IPS-NIHi7 (cell line): ENCODE data around the gene RHBDL3.
A peak's percentile ranks its signal among the peaks of the same experiment; 100 is the strongest.
"Not testable (repeated sequence)": the region's sequence is repeated elsewhere in the genome, so short reads cannot be mapped to it uniquely, and the experiment has no call there.

ENCODE experiments used
- DNase-seq: peaks from one replicate; pipeline ENCODE4 v3.0.0; 2012; ENCODE audit warnings: mixed read lengths; ENCODE audit errors: extremely low spot score

Gene RHBDL3

DNA sequence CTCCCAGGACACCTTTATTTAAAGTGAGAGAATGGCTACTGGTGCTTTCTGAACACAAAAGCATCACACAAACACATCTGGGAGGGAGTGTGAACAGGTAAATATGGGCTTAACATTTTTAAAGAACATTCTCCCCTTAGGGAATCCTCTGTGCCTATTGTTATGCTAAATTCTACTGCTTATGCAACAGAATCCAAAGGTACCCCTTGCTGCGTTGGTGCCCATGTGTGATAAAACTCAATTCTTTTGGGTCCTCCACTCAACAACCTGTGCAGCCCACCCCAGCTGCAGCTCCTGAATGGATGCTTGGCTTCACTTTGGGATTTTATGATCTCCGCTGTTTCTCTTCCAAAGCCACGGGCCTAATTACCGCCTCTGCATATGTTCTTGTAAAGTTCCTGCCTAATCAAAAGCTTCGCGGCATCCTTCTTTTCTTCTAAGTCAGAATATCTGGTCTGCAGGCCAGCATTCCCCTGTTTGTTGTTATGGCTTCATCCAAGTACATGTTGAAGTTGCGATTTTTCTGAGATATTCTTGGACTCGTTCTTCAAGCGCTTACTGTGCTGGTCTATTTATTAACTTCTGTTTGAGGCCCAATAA, 23.9 kb downstream of the RHBDL3 start:
- no peak for DNase-seq

DNA sequence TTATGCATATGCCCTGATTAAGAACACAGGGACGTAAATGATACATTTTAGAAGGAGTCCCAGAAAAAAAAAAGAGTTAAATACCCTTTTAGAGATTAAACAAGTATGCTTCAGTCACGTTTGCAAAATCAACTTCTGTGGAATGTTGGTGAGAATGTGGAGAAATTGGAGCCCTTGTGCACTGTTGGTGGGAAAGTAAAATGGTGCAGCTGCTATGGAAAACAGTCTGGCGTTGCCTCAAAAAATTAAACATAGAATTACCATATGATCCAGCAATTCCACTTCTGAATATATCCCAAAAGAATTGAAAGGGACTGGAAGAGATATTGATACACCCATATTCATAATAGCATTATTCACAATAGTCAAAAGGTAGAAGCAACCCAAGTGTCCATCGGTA, 26.5 kb downstream of the RHBDL3 start:
- DNase-seq = no peak

DNA sequence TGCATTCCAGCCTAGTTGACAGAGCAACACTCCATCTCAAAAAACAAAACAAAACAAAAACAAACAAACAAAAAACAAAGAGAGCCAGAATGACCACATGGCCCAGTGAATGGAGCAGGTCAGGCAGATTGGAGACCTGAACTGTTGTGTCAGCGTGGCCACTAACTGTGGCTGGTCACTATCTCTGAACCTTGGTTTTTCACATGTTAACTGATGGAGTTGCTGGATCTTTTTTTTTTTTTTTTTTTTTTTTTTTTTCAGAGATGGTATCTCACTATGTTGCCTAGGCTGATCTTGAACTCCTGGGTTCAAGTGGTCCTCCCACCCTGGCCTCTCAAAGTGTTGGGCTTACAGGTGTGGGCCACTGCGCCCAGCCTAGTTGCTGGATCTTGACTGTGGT, 31.8 kb downstream of the RHBDL3 start:
- DNase-seq = no peak

DNA sequence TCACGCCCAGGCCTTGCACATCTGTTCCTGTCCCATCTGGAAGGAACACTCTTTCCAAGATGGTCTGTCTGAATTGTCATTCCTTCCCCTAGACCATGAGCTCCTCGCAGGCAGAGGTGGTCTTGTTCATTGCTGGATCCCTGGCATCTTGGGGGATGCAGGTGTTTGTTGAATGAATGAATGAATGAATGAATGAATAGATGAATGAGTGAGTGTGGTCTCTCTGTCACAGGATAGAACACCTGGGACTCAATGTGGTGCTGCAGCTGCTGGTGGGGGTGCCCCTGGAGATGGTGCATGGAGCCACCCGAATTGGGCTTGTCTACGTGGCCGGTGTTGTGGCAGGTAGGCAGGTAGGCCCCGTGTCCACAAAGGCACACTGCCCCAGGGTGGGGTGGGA, 32.2 kb downstream of the RHBDL3 start:
- DNase-seq = no peak

DNA sequence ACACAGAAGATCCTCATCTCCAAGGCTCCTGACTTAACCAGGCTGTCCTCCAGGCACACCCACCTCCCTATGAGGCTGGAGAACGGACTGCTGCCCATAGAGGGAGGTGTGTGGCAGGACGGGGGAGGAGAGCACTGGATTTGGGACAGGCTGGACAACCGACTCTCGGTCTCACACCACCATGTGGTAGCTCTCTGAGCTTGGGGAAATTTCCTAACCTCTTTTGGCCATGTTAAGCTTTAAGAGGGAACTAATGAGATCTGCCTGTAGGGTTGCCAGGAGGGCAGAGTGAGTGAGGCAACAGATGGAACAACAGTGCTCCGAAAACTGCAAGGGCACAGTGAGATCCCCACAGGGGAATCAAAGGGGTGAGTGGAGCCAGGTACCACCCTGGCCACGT, 32.7 kb downstream of the RHBDL3 start:
- no peak for DNase-seq

DNA sequence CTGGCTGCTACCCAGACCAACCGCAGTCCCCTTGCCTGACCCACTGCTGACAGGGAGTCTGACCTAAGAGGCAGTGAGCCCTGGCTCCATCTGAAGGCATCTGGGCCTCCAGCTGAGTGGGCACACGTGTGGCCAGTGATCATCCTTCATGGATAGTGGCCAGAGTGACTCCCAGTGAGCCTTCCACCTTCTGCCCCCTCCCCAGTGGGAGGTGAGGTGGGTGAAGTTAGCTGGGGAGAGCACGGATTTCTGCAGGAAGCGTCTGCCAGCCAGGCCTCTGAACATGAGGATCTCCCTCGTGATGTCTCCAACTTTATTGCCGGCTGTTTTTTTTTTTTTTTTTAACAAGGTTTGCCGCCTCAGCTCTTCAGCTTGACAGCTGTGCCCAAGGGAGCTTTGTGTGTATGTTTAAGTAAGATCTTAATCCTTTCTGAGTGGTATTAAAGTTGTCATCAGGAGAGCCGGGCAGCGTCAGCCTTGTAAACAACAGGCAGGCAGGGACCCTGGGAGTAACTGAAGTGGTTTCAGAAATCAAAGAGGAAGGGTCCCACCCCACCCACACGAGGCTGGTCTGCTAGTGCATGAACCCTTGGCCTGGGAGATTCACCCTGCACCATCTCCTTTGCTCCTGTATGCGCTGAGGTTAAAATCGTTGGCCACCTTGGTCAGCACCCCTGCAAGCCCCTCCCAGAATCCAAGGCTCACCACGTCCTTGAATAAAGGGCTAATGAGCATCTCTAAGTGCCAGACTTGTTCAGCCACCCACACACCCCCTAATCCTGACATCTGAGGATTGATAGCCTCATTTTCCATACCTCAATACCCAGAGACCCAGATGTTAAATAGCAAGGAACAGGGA, 33.3 kb downstream of the RHBDL3 start:
- DNase-seq = no peak

DNA sequence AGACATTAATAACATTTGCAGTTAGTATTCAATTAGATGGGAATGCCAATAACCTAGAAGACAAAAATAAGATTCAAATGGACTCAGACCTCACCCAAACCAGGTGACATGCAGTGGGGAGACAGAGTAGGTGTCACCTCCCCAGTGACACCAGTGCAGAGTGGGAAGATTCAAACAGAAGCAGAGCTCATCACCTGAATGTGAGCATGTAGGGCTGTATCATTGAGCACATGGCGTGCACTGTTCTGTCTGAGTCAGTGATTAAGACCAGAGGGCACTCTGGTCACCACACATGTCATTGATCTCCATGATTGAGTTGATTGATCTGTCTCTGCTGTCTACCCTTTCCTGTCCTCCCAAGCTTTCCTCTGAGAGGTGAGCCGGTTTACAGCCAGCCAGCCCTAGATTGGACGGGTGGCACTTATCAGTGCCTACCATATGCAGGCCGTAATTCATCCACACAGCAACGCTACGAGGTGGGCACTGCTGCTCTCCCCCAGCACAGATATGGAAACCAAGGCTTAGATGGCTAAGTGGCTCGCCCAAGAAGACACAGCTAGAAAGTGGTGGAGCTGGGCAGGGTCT, 34.0 kb downstream of the RHBDL3 start:
- DNase-seq = no peak

DNA sequence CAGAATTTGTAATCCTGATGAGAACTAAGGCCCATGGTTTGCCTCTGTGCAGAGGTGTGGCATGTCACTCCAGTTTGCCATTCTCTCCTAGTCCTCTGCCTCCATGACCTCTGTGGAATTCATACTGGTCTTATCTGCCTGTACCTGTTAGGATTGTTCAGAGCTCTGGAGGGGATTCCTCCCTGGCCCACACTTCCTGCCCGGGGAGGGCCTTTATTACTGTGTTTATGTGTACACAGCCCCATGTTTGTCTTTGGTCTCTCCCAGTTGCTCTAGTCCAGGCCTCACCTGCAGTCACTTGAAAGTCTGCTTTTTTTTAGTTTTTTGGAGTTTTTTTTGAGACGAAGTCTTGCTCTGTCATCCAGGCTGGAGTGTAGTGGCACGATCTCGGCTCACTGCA, 36.4 kb downstream of the RHBDL3 start:
- no peak for DNase-seq

DNA sequence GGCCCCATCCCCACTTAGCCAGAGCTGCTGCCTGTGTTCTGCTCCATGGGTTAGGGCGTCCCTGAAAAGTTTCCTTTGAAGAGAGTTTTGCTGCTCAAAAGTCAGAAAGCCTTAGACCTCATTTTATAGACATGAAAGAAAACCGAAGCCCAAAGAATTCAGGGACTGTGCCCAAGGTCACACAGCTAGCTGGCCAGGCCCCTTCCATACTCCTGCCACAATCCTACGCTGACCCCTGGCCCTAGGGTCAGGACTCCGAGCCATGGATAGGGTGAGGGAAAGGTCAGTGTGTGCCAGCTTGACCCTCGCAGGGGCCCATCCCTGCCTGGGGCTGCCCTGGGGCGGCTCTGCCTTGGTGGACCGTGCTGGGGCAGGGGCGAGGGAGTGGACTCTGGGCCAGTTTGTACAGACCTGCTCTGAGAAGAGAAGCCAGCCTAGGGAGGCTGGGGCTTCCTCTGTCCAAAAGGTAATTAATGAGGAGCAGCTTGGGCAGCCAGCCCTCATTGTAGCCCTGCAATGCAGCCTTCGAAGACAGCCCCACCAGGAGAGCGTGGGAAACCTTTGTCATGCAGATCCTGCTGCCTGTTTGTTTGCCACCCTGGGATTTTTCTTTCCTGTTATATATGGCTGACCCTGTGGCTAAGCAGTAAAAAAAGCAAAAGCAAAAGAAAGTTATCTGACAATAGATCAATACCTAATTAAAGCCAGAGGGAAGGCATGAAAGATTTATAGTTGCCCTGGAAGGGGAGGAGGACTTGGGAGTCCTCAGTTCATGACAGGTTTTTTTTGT, 37.4 kb downstream of the RHBDL3 start:
- DNase-seq = peak; percentile 73

DNA sequence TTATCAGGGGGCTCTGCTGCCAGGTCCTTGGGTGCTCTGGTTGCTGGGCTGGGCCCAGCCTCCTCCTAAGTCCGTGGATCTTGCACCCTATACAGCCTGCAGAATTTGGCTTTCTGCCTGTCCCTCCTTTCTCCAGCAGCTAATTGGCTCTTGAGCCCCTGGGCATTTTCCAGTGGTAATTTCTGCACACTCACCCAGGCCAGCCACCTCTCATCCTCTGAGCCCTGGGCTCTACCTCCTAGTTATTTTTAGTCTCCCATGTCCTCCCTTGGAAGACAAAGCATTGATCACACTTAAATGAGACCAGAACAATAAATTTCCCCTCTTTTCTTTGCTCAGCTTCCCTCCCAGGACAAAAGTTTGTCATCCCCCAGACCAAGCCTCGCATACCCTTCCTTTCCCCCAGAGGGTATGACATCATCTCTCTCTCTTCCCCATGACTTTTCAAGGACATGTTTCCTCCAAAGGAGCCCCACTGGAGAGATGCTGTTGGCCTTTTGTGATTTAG, 38.2 kb downstream of the RHBDL3 start:
- no peak for DNase-seq

DNA sequence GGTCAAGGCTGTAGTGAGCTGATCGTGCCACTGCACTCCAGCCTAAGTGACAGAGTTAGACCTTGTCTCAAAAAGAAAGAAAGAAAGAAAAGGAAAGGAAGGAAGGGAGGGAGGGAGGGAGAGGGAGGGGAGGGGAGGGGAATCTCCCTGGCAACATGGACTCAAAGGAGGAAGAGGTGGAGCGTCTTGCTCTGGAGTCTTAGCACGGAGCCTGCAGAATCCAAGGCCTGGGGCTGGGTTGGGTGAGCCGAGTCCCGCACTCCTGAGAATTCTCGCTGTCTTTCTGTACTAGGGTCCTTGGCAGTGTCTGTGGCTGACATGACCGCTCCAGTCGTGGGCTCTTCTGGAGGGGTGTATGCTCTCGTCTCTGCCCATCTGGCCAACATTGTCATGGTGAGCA, 39.4 kb downstream of the RHBDL3 start:
- no peak for DNase-seq

DNA sequence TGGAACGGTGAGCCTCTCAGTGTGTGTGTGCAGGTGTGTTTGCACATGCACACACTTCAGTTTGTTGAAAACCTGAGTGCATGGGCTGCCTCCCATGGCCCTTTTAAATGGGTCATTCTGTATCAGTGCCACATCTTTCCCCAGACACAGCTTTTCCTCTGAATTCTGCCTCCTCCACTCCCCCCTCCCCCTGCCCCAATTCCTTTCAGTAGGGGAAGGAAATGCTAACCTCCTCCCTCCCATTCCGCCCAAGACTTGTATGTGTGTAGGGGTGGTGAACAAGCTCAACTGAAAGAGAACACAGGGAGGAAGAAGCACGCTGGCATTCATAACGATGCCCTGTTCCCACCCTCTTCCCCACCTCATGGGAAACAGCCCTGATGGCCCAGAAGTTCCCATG, 42.0 kb downstream of the RHBDL3 start:
- no peak for DNase-seq

DNA sequence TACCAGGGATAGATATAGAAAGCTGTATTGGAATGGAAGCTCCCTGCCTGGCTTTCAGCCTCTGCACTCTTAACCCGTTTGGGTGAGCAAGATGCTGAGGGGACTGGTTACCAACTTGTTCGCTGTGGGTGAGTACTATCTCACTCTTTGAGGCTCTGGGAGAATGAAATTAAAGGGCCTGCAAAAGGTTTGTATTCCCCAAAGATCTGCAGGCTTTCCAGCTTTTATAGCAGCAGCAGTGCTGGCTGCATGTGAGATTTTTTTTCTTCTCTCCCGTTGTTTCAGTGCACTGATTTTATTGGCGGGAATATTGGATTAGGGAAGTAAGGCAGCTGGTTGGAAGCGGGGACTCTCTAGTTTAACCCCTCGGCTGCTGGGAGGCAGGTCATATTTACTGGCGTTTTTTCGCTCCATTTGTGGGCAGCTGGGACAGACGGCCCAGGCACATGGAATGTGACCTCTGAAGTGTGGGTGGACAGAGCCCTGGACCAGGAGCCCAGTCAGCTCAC, 45.5 kb downstream of the RHBDL3 start:
- no peak for DNase-seq

DNA sequence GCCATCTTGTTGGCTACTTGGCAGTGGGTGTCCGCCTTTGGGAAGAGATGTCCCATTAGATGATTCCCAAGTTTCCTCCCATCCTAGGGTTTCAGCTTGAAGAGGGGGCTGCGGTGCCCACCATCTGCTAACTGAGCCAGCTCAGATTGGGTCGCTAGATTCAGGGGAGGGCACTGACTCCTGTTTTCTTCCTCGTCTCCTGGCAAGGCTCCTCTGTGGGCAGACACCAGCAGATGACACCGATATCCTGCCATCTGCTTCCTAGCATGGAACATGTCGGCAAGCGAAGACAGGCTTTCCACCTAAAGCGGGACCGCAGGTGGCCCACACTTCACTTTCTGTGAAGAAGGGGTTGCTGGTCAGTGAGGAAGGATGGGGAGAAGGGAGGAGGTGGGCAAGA, 49.0 kb downstream of the RHBDL3 start:
- no peak for DNase-seq

DNA sequence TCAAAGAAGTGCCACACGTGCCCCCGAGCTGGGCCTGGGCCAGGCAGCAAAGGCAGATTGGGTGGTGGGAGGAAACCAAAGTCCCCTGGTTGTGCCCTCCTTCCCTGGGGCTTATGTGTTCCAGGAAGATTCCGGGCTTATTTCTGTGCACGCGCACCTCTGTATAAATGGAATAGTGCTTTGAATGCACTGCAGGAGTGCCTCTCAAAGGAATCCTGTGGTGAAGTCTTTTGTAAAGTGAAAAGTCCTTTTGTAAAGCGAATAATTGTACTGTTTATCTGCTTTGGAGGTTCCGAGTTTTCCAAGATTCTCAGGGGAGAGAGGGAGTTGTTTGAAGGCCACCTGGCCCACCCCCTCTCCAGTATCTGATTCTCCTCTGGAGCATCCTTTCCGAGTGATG, 49.5 kb downstream of the RHBDL3 start:
- no peak for DNase-seq

DNA sequence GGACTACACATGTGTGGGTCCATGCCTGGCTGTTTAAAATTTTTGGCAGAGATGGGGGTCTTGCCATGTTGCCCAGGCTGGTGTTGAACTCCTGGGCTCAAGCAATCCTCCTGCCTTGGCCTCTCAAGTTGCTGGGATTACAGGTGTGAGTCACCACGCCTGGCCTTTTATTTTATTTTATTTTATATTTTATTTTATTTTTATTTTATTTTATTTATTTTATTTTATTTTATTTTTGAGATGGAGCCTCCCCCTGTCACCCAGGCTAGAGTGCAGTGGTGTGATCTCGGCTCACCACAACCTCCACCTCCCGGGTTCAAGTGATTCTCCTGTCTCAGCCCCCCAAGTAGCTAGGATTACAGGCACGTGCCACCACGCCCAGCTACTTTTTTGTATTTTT, 51.0 kb downstream of the RHBDL3 start:
- DNase-seq = not testable (repeated sequence)

DNA sequence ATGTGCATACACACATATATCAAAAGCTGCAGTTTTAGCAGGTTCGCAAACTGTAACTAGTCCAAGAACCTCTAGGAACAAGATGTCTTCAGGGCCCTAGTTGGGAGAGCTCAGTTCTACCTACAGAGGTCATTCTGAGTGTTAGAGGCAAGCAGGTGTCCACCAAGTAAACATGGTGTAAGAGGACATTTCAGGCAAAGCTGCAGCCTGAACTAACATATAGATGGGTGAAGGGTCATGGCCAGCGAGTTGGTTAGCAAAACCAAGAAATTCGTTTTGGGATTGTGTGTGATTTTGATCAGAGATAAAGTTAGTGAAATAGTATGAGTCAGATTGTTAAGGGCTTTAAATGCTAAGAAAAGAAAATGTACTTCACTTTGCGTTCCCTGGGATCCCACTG, 51.7 kb downstream of the RHBDL3 start:
- no peak for DNase-seq

DNA sequence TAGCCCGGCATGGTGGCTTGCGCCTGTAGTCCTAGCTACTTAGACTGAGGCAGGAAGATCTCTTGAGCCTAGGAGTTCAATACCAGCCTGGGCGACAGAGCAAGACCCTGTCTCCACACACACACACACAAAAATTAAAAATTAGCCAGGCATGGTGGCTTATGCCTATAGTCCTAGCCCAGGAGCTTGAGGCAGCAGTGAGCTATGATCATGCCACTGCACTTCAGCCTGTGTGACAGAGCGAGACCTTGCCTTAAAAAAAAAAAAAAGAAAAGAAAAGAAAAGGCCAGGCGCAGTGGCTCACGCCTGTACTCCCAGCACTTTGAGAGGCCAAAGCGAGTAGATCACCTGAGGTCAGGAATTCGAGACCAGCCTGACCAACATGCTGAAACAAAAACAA, 52.4 kb downstream of the RHBDL3 start:
- DNase-seq = no peak

DNA sequence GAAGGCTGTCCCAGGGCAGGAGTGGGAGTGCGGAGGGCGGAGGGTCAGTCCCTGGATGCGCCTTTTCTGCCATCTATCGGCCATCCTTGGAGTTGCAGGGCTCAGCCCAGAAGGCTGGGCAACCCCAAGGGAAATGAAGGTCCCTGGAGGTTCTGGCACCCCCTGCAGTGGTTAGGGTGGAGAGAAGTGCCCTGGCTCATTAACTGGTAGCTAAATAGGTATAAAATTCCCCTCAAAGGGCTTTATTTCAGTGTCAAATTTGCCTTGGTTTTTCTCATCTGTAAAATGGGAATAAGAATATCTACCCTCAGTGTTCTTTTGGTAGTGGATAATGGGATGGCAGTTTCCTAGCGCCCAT, 53.9 kb downstream of the RHBDL3 start:
- DNase-seq = peak; percentile 94

DNA sequence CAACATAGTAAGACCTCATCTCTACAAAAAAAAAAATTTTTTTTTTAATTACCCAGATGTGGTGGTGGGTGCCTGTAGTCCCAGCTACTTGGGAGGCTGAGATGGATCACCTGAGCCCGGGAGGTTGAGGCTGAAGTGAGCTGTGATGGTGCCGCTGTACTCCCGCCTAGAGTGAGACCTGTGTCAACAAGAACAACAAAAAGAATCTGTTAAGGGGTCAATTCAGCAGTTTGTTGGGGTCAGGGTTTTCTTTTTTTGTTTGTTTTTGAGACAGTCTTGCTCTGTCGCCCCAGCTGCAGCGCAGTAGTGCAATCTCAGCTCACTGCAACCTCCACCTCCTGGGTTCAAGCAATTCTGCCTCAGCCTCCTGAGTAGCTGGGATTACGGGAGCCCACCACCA, 54.4 kb downstream of the RHBDL3 start:
- DNase-seq = not testable (repeated sequence)

DNA sequence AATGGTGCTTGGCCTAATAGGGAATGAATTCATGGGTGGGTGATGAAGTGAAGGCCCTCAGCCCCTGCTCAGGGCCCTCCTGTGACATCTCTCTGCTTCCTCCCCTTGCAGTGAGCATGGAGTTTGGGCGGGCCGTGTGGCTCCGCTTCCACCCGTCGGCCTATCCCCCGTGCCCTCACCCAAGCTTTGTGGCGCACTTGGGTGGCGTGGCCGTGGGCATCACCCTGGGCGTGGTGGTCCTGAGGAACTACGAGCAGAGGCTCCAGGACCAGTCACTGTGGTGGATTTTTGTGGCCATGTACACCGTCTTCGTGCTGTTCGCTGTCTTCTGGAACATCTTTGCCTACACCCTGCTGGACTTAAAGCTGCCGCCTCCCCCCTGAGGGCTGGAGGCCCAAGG, 55.2 kb downstream of the RHBDL3 start:
- no peak for DNase-seq

DNA sequence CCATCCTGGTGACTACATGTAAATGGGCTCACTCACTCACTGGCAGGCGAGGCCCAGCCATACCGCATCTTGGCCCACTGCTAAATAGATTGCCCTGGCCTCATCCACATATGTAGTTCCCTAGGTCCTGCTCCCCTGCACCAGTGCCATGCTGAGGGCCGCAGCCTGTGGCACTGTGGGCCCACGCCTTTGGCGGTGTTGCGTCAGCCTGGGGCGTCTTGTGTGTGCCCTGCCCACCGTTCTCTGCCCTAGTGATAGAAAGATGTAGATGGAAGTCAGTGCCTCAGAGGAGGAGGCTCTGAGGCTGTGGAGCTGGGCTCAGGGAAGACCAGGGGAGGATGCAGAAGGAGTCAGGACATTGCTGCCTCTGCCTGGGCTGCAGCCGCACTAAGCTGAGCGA, 57.4 kb downstream of the RHBDL3 start:
- no peak for DNase-seq
